ENCODE results near the gene CPNE2.
A peak's percentile ranks its signal among the peaks of the same experiment; 100 is the strongest.

Gene CPNE2

DNA sequence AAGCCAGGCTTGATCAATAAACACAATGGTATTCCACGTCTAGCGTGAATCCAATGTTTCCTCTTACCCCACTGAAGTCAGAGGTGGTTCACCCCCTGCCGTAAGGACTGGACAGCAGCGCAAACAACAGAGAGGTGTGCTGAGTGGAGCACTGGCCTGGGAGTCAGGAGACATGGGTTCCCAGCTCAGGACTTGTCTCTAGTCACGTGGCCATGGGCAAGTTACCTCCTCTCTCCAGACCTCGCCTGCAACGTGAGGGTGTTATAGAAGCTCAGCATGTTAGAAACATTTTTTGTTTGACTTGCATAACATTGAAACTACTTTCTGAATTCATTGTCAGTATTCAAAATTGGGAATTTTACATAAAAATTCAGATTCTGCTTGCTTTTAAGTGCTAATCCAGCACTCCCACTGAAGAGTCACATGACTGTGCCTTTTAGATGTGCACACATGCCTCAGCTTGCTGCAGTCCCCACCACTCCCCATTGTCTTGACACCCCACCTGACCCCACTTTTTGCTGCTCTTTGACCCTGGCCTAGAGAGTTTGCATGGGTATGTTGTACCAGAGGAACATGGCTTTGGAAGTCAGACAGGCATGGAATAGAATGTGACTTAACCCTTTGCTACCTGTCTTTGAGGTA, 8.8 kb upstream of the CPNE2 start:
- no peak overlapping the region for H3K9ac ChIP-seq (ENCODE audit: low read depth in 1 of 2, low read length in 2 of 2)
- H3K4me1 ChIP-seq (ENCODE audit: control insufficient read depth in 2 of 2, insufficient read depth in 2 of 2, low read length in 2 of 2): peaks cover 0 to 9% of the 10 kb centered on the region in 2 donors
- no peaks in the 10 kb centered on the region for H3K27me3 ChIP-seq (ENCODE audit: control insufficient read depth in 2 of 2, insufficient read depth in 2 of 2, low read length in 2 of 2)
- H3K4me3 ChIP-seq (ENCODE audit: low read length in 2 of 2): no peak overlapping the region
- peaks cover 9 to 14% of the 10 kb centered on the region in 2 donors for H3K36me3 ChIP-seq (ENCODE audit: control insufficient read depth in 2 of 2, insufficient read depth in 2 of 2, low read length in 2 of 2)
- H3K27ac ChIP-seq (ENCODE audit: low read depth in 2 of 2, low read length in 2 of 2): no peak overlapping the region
- no peaks in the 10 kb centered on the region for H3K9me3 ChIP-seq (ENCODE audit: control insufficient read depth in 2 of 2, low read length in 2 of 2)

DNA sequence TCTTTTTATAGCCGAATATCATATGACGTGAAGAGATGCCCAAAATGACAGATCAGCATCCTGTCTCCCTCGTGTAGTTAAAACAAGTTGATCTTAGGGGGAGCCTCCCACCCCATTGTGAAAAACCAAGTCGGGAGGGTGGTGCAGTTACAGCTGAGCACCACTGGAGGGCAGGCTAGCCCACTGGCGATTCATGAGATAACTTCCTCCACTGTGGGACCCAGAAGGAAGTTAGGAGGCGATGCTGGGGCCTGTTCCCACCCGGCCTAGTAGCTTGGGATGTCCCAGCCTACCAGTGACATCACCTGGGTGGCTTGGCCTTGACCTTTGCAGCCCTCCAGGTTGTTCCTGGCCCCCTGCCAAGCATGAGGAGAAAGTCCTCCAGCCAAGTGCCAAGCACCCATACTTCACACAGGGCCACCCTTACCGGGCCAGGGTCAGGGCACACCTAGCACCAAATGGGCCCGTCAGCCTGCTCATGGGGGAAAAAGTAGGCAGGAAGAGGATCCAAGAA, 8.1 kb upstream of the CPNE2 start:
- no peaks in the 10 kb centered on the region for H3K27me3 ChIP-seq (ENCODE audit: control insufficient read depth in 2 of 2, insufficient read depth in 2 of 2, low read length in 2 of 2)
- H3K9ac ChIP-seq (ENCODE audit: low read depth in 1 of 2, low read length in 2 of 2): peak overlapping the region in 1 of 2 donors; percentile 1
- H3K27ac ChIP-seq (ENCODE audit: low read depth in 2 of 2, low read length in 2 of 2): peak overlapping the region in 1 of 2 donors; percentile 23
- H3K4me1 ChIP-seq (ENCODE audit: control insufficient read depth in 2 of 2, insufficient read depth in 2 of 2, low read length in 2 of 2): peaks cover 0 to 9% of the 10 kb centered on the region in 2 donors
- no peaks in the 10 kb centered on the region for H3K9me3 ChIP-seq (ENCODE audit: control insufficient read depth in 2 of 2, low read length in 2 of 2)
- peaks cover 9 to 12% of the 10 kb centered on the region in 2 donors for H3K36me3 ChIP-seq (ENCODE audit: control insufficient read depth in 2 of 2, insufficient read depth in 2 of 2, low read length in 2 of 2)
- H3K4me3 ChIP-seq (ENCODE audit: low read length in 2 of 2): no peak overlapping the region

DNA sequence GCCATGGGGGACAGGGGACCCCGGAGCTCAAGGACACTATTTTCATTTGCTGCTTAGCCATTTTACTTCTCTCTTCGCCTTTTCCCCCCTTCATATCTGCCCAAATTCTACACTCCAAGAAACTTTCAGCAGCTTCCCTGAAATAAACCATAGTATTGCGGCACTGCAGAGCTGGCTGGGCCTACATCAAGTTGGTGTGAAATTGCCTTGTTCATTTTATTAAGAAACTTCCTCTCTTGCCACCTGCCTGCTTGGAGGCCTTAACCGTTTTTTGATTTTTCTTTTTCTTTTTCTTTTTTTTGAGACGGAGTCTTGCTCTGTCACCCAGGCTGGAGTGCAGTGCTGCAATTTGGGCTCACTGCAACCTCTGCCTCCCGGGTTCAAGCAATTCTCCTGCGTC, 7.4 kb upstream of the CPNE2 start:
- Histone ChIP-seq H3K4me1 (ENCODE audit: control insufficient read depth in 2 of 2, insufficient read depth in 2 of 2, low read length in 2 of 2) (peaks cover 0 to 9% of the 10 kb centered on the region in 2 donors), H3K9me3 (ENCODE audit: control insufficient read depth in 2 of 2, low read length in 2 of 2) (no peaks in the 10 kb centered on the region), H3K27ac (ENCODE audit: low read depth in 2 of 2, low read length in 2 of 2) (no peak overlapping the region), H3K4me3 (ENCODE audit: low read length in 2 of 2) (no peak overlapping the region), H3K27me3 (ENCODE audit: control insufficient read depth in 2 of 2, insufficient read depth in 2 of 2, low read length in 2 of 2) (no peaks in the 10 kb centered on the region), H3K36me3 (ENCODE audit: control insufficient read depth in 2 of 2, insufficient read depth in 2 of 2, low read length in 2 of 2) (peaks cover 7 to 9% of the 10 kb centered on the region in 2 donors), H3K9ac (ENCODE audit: low read depth in 1 of 2, low read length in 2 of 2) (no peak overlapping the region)

DNA sequence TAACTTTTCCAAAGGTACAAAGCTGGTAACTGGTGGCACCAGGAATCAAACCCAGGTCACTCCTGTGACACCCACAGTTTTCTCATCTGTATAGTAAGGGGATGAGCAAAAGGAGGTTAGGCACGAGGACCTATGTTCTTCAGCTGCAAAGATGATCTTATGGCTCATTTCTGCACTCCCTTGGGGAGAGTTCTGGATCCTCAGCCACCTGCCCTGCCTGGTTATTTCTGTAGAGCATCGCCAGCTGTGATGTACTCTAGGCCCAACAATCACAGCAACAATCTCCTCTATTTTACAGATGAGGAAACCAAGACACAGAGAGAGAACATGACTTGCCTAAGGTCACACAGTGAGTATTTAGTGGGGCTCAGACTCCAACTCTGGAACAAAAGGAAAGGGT, 5.4 kb upstream of the CPNE2 start:
- Histone ChIP-seq H3K9me3 (ENCODE audit: control insufficient read depth in 2 of 2, low read length in 2 of 2) (no peaks in the 10 kb centered on the region), H3K27me3 (ENCODE audit: control insufficient read depth in 2 of 2, insufficient read depth in 2 of 2, low read length in 2 of 2) (no peaks in the 10 kb centered on the region), H3K27ac (ENCODE audit: low read depth in 2 of 2, low read length in 2 of 2) (no peak overlapping the region), H3K9ac (ENCODE audit: low read depth in 1 of 2, low read length in 2 of 2) (no peak overlapping the region), H3K36me3 (ENCODE audit: control insufficient read depth in 2 of 2, insufficient read depth in 2 of 2, low read length in 2 of 2) (peaks cover 2% of the 10 kb centered on the region in 2 donors), H3K4me1 (ENCODE audit: control insufficient read depth in 2 of 2, insufficient read depth in 2 of 2, low read length in 2 of 2) (peaks cover 9 to 13% of the 10 kb centered on the region in 2 donors), H3K4me3 (ENCODE audit: low read length in 2 of 2) (no peak overlapping the region)

DNA sequence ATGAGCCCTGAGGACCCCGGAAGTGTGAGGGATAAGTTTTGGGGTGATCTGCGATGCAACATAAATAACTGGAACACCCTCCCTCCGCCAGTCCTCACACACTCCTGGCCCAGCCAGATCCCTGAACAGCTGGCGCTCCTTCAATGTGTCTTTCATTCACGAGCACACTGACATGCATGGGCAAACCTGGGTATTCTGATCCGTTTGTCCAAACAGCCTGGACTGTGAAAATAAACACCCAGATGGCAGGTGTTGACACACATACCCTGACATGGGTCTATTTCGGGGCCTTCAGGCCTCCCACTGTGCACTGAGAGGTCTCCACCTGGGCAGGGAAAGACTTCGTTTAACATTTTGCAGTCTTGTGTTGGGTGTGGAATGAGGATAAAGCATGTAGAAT, 3.0 kb upstream of the CPNE2 start:
- Histone ChIP-seq H3K4me3 (ENCODE audit: low read length in 2 of 2) (no peak overlapping the region), H3K9me3 (ENCODE audit: control insufficient read depth in 2 of 2, low read length in 2 of 2) (no peaks in the 10 kb centered on the region), H3K36me3 (ENCODE audit: control insufficient read depth in 2 of 2, insufficient read depth in 2 of 2, low read length in 2 of 2) (no peaks in the 10 kb centered on the region), H3K27ac (ENCODE audit: low read depth in 2 of 2, low read length in 2 of 2) (no peak overlapping the region), H3K4me1 (ENCODE audit: control insufficient read depth in 2 of 2, insufficient read depth in 2 of 2, low read length in 2 of 2) (peaks cover 17 to 25% of the 10 kb centered on the region in 2 donors), H3K27me3 (ENCODE audit: control insufficient read depth in 2 of 2, insufficient read depth in 2 of 2, low read length in 2 of 2) (no peaks in the 10 kb centered on the region), H3K9ac (ENCODE audit: low read depth in 1 of 2, low read length in 2 of 2) (no peak overlapping the region)

DNA sequence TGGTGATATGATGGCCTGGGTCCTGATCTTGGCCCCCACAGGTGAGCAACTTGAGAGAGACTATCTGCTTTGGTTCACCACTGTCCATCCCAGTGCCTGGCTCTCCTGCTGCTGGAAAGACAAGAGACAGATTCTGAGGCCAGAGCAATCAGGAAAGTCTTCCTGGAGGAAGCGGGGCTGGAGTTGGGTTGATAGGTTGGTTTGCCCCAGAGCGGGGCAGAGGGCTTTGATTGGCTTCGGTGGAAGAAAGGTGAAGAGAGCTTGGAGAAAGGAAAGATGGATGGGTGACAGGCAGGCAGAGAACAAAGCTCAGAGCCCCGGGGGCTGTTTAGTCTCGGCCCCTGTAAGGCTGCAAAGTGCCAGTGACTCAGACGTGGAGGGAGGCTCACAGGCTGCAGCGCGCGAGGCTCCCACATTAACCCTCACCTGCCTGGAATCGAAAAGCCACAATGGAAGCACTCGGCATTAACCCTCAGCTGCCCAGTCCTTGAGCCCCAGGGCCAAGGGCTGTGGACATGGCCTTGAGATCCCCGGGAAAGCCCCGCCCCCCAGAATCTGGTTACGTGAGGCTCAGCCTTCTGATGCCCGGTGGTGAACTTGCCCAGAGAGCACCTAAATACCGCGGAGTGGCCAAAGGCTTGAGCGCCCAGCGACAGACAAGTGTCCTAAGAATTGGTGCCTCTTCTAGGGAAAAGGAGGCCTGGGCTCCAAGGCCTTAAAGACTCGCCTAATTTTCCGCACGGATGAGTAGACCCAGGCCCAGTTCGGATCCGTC, 996 bp upstream of the CPNE2 start:
- peak overlapping the region; percentile 80 to 83 for H3K9ac ChIP-seq (ENCODE audit: low read depth in 1 of 2, low read length in 2 of 2)
- no peaks in the 10 kb centered on the region for H3K36me3 ChIP-seq (ENCODE audit: control insufficient read depth in 2 of 2, insufficient read depth in 2 of 2, low read length in 2 of 2)
- H3K9me3 ChIP-seq (ENCODE audit: control insufficient read depth in 2 of 2, low read length in 2 of 2): no peaks in the 10 kb centered on the region
- H3K4me1 ChIP-seq (ENCODE audit: control insufficient read depth in 2 of 2, insufficient read depth in 2 of 2, low read length in 2 of 2): peaks cover 14 to 25% of the 10 kb centered on the region in 2 donors
- H3K4me3 ChIP-seq (ENCODE audit: low read length in 2 of 2): peak overlapping the region; percentile 72 to 75
- H3K27me3 ChIP-seq (ENCODE audit: control insufficient read depth in 2 of 2, insufficient read depth in 2 of 2, low read length in 2 of 2): no peaks in the 10 kb centered on the region
- peak overlapping the region; percentile 65 to 72 for H3K27ac ChIP-seq (ENCODE audit: low read depth in 2 of 2, low read length in 2 of 2)

DNA sequence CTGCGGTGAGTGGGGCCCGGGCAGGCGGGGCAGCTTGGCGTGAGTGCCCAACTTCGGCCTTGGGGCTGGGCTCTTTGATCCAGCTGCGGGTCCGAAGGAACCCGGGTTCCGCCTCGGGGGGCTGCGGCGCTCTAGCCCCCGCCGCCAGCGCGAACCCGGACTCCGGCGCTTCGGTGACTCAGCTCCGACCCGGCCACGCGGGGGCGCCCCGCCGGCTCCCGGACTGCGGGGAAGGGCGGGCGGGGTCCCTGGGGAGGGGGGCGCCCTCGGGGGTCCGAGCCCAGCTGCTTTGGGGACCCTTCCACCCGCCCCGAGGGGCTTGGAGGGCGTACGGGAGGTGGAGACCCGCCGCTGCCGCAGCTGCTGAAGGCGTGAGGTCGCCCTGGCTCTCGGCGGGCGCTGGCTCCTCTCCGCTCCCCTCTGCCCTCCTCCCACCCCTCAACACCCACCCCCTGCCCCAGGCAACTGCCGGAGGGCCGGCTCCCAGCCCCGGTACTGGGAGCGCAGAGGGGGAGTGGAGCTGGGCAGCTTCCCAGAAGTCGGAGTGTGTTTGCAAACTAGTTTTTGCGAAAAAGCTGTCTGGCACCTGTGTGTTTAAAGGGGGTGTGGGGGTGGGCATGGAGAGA, 516 bp downstream of the CPNE2 start:
- H3K27me3 ChIP-seq (ENCODE audit: control insufficient read depth in 2 of 2, insufficient read depth in 2 of 2, low read length in 2 of 2): no peaks in the 10 kb centered on the region
- H3K4me3 ChIP-seq (ENCODE audit: low read length in 2 of 2): peak overlapping the region; percentile 70 to 74
- H3K36me3 ChIP-seq (ENCODE audit: control insufficient read depth in 2 of 2, insufficient read depth in 2 of 2, low read length in 2 of 2): peaks cover 2 to 5% of the 10 kb centered on the region in 2 donors
- H3K27ac ChIP-seq (ENCODE audit: low read depth in 2 of 2, low read length in 2 of 2): peak overlapping the region; percentile 56
- H3K9ac ChIP-seq (ENCODE audit: low read depth in 1 of 2, low read length in 2 of 2): peak overlapping the region; percentile 47 to 77
- peaks cover 14 to 25% of the 10 kb centered on the region in 2 donors for H3K4me1 ChIP-seq (ENCODE audit: control insufficient read depth in 2 of 2, insufficient read depth in 2 of 2, low read length in 2 of 2)
- H3K9me3 ChIP-seq (ENCODE audit: control insufficient read depth in 2 of 2, low read length in 2 of 2): no peaks in the 10 kb centered on the region

DNA sequence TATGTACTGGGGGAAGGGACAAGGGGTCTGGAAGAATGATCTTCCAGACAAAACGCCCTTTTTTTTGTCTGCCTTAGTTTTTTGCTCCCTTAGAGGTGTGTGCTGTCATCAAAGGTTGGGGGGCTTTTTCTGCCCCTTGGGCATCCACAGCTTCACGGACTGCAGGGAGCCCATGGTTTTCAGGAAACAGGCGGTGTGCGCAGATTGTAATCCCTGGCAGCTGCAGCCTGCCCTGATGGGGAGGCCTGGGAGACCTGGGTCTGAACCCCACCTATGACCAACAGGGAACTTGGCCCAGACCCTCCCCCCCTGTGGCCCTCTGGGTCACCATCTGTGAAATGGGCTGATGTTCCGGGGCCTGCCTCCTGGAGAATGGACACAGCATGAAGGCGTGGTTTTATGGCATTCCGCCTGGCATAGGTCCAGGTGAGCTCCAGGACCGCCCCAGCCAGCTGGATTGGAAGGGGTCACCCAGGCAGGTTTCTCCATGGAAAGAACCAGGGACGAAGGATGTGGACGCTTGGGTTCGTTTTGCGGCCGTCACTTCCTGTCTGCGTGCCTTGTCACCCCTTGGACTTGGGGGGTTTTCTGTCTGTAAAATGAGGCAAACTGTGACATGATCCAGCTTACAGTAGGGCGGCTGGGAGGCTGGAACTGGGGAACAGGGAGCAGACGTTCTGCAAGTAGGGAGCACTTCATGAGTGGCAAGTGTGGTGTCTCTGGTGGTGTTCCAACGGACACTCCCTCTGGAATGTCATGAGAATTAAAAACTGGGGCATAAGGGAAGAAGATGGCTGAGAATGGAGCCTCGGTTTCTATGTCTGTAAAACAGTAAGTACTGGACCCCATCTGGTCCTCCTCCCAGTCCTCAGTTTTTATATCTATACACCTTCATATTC, 1.5 kb downstream of the CPNE2 start:
- H3K27ac ChIP-seq (ENCODE audit: low read depth in 2 of 2, low read length in 2 of 2): peak overlapping the region; percentile 55 to 56
- H3K9me3 ChIP-seq (ENCODE audit: control insufficient read depth in 2 of 2, low read length in 2 of 2): no peaks in the 10 kb centered on the region
- H3K27me3 ChIP-seq (ENCODE audit: control insufficient read depth in 2 of 2, insufficient read depth in 2 of 2, low read length in 2 of 2): no peaks in the 10 kb centered on the region
- H3K4me3 ChIP-seq (ENCODE audit: low read length in 2 of 2): peak overlapping the region; percentile 70 to 74
- H3K9ac ChIP-seq (ENCODE audit: low read depth in 1 of 2, low read length in 2 of 2): peak overlapping the region; percentile 47 to 77
- H3K4me1 ChIP-seq (ENCODE audit: control insufficient read depth in 2 of 2, insufficient read depth in 2 of 2, low read length in 2 of 2): peaks cover 14 to 25% of the 10 kb centered on the region in 2 donors
- peaks cover 2 to 5% of the 10 kb centered on the region in 2 donors for H3K36me3 ChIP-seq (ENCODE audit: control insufficient read depth in 2 of 2, insufficient read depth in 2 of 2, low read length in 2 of 2)

DNA sequence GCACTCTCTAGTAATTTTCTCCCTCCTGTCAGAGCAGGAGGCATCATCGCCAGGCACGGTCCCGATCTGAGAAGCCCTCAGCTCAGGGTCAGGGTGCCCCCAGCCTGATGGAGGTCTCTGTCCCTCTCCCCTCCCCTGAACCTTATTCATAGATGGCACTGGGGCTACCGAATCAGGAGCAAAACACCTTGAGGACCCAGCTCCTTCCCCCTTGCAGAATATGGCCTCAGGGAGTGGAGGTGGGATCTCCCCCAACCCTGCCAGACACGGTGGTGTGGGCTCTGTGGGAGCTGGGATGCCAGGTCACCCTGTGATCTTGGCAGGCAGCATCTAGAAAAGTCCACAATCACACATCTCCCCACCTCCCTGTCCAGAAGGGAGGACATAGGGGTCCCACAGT, 2.5 kb downstream of the CPNE2 start:
- no peaks in the 10 kb centered on the region for H3K9me3 ChIP-seq (ENCODE audit: control insufficient read depth in 2 of 2, low read length in 2 of 2)
- H3K9ac ChIP-seq (ENCODE audit: low read depth in 1 of 2, low read length in 2 of 2): no peak overlapping the region
- H3K36me3 ChIP-seq (ENCODE audit: control insufficient read depth in 2 of 2, insufficient read depth in 2 of 2, low read length in 2 of 2): peaks cover 2 to 5% of the 10 kb centered on the region in 2 donors
- no peaks in the 10 kb centered on the region for H3K27me3 ChIP-seq (ENCODE audit: control insufficient read depth in 2 of 2, insufficient read depth in 2 of 2, low read length in 2 of 2)
- H3K27ac ChIP-seq (ENCODE audit: low read depth in 2 of 2, low read length in 2 of 2): no peak overlapping the region
- peaks cover 14 to 25% of the 10 kb centered on the region in 2 donors for H3K4me1 ChIP-seq (ENCODE audit: control insufficient read depth in 2 of 2, insufficient read depth in 2 of 2, low read length in 2 of 2)
- H3K4me3 ChIP-seq (ENCODE audit: low read length in 2 of 2): no peak overlapping the region

Measured in mucosa of rectum (tissue), 2 donors.